ENCODE results near the gene ATAD3B. TPM values are rescaled to one million over a fixed set of nuclear protein-coding genes. Genes with fewer than 3 reads are reported as not detected.

The ATAD3B gene
- total and polyA plus RNA-seq, 10 of the 15 experiments (the other 5 are each of a cell fraction or from before 2014, with no cell fraction given) = 0.03 to 38.8 (median 23.8) TPM

GRCh38 chr1:1435106-1435903 is 36.3 kb upstream of the ATAD3B start, which contains the start of gene VWA1 (continued):
- TF ChIP-seq CUX1 (IDR thresholded peaks at IDR 0.05; ENCODE audit: insufficient replicate concordance, low read depth, low read length) (no peak), NR2F1 (conservative IDR thresholded peaks at IDR 0.05) (0 out of 2 replicates have a peak, but pooled peaks have one; percentile 14), BHLHE40 (IDR thresholded peaks at IDR 0.05; ENCODE audit: borderline replicate concordance in 1 of 2, low read depth in 2 of 2, low read length in 1 of 2) (peak in 1 of 2 experiments; percentile 63; a peak in 2 of 4 replicates), LARP7 (IDR thresholded peaks at IDR 0.05) (no peak; the same call in 1 of the 2 replicates), BRCA1 (IDR thresholded peaks at IDR 0.05; ENCODE audit: low read depth, low read length) (no peak), PKNOX1 (IDR thresholded peaks at IDR 0.05) (no peak), MXI1 (IDR thresholded peaks at IDR 0.05; ENCODE audit: low read depth, low read length) (peak; percentile 66), ETV6 (conservative IDR thresholded peaks at IDR 0.05 in 1 of 2, IDR thresholded peaks at IDR 0.05 in 1 of 2; ENCODE audit: borderline replicate concordance in 1 of 2, low read depth in 1 of 2) (no peak), TCF12 (IDR thresholded peaks at IDR 0.05; ENCODE audit: low read depth, low read length) (no peak), RELA (IDR thresholded peaks at IDR 0.05; ENCODE audit: borderline replicate concordance, partially characterized antibody) (no peak), CHD1 (IDR thresholded peaks at IDR 0.05; ENCODE audit: low read depth, low read length) (no peak)
- TF ChIP-seq, protein P1, sequence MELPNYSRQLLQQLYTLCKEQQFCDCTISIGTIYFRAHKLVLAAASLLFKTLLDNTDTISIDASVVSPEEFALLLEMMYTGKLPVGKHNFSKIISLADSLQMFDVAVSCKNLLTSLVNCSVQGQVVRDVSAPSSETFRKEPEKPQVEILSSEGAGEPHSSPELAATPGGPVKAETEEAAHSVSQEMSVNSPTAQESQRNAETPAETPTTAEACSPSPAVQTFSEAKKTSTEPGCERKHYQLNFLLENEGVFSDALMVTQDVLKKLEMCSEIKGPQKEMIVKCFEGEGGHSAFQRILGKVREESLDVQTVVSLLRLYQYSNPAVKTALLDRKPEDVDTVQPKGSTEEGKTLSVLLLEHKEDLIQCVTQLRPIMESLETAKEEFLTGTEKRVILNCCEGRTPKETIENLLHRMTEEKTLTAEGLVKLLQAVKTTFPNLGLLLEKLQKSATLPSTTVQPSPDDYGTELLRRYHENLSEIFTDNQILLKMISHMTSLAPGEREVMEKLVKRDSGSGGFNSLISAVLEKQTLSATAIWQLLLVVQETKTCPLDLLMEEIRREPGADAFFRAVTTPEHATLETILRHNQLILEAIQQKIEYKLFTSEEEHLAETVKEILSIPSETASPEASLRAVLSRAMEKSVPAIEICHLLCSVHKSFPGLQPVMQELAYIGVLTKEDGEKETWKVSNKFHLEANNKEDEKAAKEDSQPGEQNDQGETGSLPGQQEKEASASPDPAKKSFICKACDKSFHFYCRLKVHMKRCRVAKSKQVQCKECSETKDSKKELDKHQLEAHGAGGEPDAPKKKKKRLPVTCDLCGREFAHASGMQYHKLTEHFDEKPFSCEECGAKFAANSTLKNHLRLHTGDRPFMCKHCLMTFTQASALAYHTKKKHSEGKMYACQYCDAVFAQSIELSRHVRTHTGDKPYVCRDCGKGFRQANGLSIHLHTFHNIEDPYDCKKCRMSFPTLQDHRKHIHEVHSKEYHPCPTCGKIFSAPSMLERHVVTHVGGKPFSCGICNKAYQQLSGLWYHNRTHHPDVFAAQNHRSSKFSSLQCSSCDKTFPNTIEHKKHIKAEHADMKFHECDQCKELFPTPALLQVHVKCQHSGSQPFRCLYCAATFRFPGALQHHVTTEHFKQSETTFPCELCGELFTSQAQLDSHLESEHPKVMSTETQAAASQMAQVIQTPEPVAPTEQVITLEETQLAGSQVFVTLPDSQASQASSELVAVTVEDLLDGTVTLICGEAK (IDR thresholded peaks at IDR 0.05; ENCODE audit: borderline replicate concordance) = no peak
- TF ChIP-seq, protein P2, sequence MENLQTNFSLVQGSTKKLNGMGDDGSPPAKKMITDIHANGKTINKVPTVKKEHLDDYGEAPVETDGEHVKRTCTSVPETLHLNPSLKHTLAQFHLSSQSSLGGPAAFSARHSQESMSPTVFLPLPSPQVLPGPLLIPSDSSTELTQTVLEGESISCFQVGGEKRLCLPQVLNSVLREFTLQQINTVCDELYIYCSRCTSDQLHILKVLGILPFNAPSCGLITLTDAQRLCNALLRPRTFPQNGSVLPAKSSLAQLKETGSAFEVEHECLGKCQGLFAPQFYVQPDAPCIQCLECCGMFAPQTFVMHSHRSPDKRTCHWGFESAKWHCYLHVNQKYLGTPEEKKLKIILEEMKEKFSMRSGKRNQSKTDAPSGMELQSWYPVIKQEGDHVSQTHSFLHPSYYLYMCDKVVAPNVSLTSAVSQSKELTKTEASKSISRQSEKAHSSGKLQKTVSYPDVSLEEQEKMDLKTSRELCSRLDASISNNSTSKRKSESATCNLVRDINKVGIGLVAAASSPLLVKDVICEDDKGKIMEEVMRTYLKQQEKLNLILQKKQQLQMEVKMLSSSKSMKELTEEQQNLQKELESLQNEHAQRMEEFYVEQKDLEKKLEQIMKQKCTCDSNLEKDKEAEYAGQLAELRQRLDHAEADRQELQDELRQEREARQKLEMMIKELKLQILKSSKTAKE (IDR thresholded peaks at IDR 0.05; ENCODE audit: low read depth, poor library complexity, severe bottlenecking) = no peak
